Retinal pigment epithelial cell (primary cell): ENCODE results near the gene CSNK1A1L.

ENCODE experiments used
- DNase-seq: peaks from one replicate; pipeline ENCODE4 v3.0.0-alpha.2; 2010; ENCODE audit warnings: low read depth
- H3K4me3 ChIP-seq: 2 replicates; pipeline ENCODE4 v1.5.1; 2011; ENCODE audit warnings: mild to moderate bottlenecking, low read length, control low read depth, moderate library complexity
- TF ChIP-seq, protein P1 (sequence below): conservative IDR thresholded peaks from 2 replicates; pipeline ENCODE4 v1.5.1; 2011; ENCODE audit warnings: low read depth, low read length, control low read depth, inconsistent platforms

The CSNK1A1L gene

DNA sequence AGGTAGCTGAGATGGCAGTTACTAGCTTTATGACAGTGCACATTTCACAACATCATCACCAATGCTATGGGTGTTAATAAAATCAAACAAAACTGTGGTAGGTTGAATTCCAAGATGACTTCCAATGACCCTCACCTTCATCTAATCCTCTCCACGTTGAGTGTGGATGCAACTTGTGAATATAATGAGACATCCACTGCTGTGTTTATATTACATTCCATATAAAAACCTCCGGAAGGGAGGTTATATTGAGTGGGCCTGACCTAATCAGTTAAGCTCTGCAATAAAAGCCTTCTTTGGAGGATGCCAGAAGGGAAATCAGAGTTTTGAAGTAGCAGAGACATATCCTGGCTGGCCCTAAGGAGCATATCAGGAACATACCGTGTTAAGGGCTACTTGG lies 25.6 kb upstream of the CSNK1A1L start:
- no peak overlapping the region for H3K4me3 ChIP-seq
- TF ChIP-seq, protein P1, sequence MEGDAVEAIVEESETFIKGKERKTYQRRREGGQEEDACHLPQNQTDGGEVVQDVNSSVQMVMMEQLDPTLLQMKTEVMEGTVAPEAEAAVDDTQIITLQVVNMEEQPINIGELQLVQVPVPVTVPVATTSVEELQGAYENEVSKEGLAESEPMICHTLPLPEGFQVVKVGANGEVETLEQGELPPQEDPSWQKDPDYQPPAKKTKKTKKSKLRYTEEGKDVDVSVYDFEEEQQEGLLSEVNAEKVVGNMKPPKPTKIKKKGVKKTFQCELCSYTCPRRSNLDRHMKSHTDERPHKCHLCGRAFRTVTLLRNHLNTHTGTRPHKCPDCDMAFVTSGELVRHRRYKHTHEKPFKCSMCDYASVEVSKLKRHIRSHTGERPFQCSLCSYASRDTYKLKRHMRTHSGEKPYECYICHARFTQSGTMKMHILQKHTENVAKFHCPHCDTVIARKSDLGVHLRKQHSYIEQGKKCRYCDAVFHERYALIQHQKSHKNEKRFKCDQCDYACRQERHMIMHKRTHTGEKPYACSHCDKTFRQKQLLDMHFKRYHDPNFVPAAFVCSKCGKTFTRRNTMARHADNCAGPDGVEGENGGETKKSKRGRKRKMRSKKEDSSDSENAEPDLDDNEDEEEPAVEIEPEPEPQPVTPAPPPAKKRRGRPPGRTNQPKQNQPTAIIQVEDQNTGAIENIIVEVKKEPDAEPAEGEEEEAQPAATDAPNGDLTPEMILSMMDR: no peak
- DNase-seq: no peak

DNA sequence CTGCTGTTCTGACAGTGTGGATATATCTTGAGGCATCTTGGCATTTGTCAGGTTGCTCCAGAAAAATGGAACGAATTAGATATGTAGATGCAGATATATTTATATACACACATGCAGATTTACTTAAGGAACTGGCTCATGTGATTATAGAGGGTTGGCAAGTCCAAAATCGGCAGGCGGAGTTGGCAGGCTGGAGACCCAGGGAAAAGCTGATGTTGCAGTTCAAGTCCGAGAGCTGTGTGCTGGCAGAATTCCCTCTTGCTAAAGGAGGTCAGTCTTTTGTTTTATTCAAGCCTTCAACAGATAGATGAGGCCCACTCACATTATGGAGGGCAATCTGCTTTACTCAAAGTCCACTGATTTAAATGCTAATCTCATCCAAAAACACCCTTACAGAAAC lies 24.4 kb upstream of the CSNK1A1L start:
- H3K4me3 ChIP-seq: no peak overlapping the region
- DNase-seq: no peak
- TF ChIP-seq, protein P1: no peak

DNA sequence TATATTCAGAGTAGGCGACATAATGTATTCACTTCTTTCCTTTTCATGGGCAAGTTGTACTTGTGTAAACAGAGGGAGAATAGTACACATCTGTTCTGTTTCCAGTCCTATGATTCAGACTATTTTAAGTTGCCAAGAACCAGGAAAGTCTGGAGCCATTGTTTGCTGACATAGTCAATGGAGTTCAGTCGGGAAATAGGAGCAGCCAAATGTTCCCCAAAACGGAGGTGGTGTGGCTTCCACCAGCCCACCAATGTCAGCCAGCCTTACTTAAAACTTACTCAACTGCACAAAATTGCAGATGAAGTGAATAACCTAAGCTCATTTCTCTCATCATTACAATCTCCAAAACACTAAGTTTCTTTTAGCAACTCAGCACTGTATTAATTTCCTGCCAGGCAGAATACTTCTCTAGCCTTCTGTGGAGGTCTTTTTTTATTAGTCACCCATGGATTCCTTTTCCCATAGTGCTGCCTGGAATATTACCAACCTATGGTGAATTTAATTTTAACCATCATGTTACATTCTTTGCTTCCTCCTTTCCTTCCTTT lies 22.3 kb upstream of the CSNK1A1L start:
- H3K4me3 ChIP-seq: no peak overlapping the region
- TF ChIP-seq, protein P1: no peak
- DNase-seq: no peak

DNA sequence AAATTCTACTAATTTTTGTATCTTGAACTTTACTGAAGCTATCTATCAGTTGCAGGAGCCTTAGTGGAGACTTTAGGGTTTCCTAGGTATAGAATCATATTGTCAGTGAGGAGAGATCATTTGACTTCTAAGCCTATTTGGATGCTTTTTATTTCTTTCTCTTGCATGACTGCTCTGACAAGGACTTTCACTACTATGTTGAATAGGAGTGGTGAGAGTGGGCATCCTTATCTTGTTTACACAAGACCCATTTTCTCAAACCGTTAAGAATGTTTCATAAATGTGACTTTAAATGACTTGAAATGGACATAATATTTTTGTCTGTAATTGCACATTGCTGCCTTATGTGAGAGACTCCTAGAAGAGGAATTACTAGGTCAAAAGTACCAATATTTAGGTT lies 17.9 kb upstream of the CSNK1A1L start:
- TF ChIP-seq, protein P1: no peak
- H3K4me3 ChIP-seq: no peak overlapping the region

DNA sequence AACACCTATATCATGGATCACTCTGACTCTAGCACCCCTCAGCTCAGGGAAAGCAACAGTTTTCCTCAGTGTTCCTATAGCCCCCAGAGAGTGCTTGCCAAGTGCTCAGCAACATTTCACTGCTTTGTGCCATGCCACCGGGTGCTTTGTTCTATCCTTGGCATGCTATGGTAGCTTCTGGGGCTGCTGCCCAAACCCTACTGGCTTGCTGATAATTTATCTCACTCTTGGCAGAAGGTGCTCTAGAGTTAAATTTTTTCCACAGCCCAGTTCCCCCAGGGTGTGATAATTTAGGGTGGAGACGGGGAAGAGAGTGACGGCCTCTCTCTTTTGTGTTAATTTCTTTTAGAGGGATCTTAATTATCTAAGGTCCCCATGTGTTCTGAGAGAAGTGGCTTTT lies 12.6 kb upstream of the CSNK1A1L start:
- TF ChIP-seq, protein P1: no peak
- DNase-seq: no peak
- no peak overlapping the region for H3K4me3 ChIP-seq

More for the DNA sequence above, 17.9 kb upstream of the CSNK1A1L start:
- DNase-seq: no peak

DNA sequence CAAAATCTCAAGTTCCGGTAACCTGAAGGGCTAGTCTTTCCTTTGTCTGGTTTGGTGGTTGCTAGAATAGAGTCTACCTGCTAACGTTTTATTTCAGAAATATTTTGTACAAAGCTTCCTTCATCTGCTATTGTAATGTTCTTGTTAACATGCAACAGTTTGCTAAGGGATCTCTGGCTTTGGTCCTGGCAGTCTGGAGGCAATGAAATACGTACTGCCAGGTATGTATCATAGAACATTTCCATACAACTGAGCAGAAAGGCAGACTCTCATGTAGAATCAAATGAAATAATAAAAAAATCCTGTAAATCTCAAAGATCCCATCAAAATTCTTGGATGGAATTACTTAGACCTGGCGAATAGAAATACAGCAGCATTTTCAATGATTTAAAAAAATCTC lies 8.8 kb upstream of the CSNK1A1L start:
- TF ChIP-seq, protein P1: no peak
- no peak overlapping the region for H3K4me3 ChIP-seq
- no peak for DNase-seq

DNA sequence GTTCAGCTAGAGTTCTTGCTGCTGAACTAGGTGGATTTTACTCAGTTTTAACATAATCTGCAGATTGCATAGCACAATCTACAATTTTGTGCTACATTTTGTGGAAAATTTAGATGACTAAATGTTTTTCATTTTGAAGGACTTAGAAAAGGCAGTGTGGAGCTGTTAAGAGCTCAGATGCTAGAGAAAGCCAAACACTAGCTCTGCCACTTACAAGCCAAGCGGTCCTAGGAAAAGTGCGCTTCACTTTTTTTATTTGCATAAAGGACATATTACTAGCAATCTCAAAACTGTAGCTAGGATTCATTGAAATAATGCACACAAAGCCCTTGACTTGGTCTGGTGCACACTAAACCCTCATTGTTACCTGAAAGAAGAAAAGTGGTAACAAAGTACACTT lies 8.1 kb upstream of the CSNK1A1L start:
- DNase-seq: no peak
- H3K4me3 ChIP-seq: no peak overlapping the region
- TF ChIP-seq, protein P1: no peak
